HEK293 (cell line): ENCODE results near the gene PTGER2.

ENCODE experiments used
- IKZF3 ChIP-seq: fragments of 450-650 bp; IDR thresholded peaks from 2 replicates; pipeline ENCODE4 v1.5.0; 2018; ENCODE audit warnings: missing biosample characterization, mild to moderate bottlenecking, missing genetic modification characterization, moderate library complexity
- KLF10 ChIP-seq: fragments of 450-650 bp; IDR thresholded peaks from 2 replicates; pipeline ENCODE4 v1.5.1; 2018; ENCODE audit warnings: missing biosample characterization, mild to moderate bottlenecking, missing genetic modification characterization
- KLF8 ChIP-seq: fragments of 450-650 bp; formaldehyde crosslinking; IDR thresholded peaks from 2 replicates; pipeline ENCODE4 v1.5.1; 2016; ENCODE audit warnings: missing biosample characterization, missing genetic modification characterization
- MYNN ChIP-seq: fragments of 450-650 bp; formaldehyde crosslinking; IDR thresholded peaks from 2 replicates; pipeline ENCODE4 v1.5.1; 2016; ENCODE audit warnings: missing biosample characterization, missing genetic modification characterization, borderline replicate concordance
- OSR2 ChIP-seq: fragments of 450-650 bp; formaldehyde crosslinking; IDR thresholded peaks from 2 replicates; pipeline ENCODE4 v1.5.1; 2016; ENCODE audit warnings: missing biosample characterization, missing genetic modification characterization
- SCRT2 ChIP-seq: fragments of 450-650 bp; formaldehyde crosslinking; IDR thresholded peaks from 2 replicates; pipeline ENCODE4 v1.5.1; 2016; ENCODE audit warnings: missing biosample characterization, missing genetic modification characterization
- YY2 ChIP-seq: fragments of 450-650 bp; formaldehyde crosslinking; IDR thresholded peaks from 2 replicates; pipeline ENCODE4 v1.5.1; 2016; ENCODE audit warnings: missing biosample characterization, missing genetic modification characterization
- ZBTB8A ChIP-seq: fragments of 450-650 bp; formaldehyde crosslinking; IDR thresholded peaks from 2 replicates; pipeline ENCODE4 v1.5.1; 2016; ENCODE audit warnings: missing biosample characterization, missing genetic modification characterization
- ZNF114 ChIP-seq: fragments of 450-650 bp; formaldehyde crosslinking; IDR thresholded peaks from 2 replicates; pipeline ENCODE4 v1.5.0; 2017; ENCODE audit warnings: missing biosample characterization, missing genetic modification characterization
- ZNF121 ChIP-seq: fragments of 450-650 bp; formaldehyde crosslinking; IDR thresholded peaks from 2 replicates; pipeline ENCODE4 v1.5.1; 2016; ENCODE audit warnings: missing biosample characterization, missing genetic modification characterization
- ZNF146 ChIP-seq: fragments of 450-650 bp; formaldehyde crosslinking; IDR thresholded peaks from 2 replicates; pipeline ENCODE4 v1.5.1; 2016; ENCODE audit warnings: missing biosample characterization, missing genetic modification characterization
- ZNF169 ChIP-seq: fragments of 450-650 bp; formaldehyde crosslinking; IDR thresholded peaks from 2 replicates; pipeline ENCODE4 v1.5.1; 2016; ENCODE audit warnings: missing biosample characterization, missing genetic modification characterization
- ZNF174 ChIP-seq: fragments of 450-650 bp; formaldehyde crosslinking; IDR thresholded peaks from 2 replicates; pipeline ENCODE4 v1.5.0; 2017; ENCODE audit warnings: missing biosample characterization, mild to moderate bottlenecking, missing genetic modification characterization
- ZNF184 ChIP-seq: fragments of 450-650 bp; IDR thresholded peaks from 2 replicates; pipeline ENCODE4 v1.5.1; 2018; ENCODE audit warnings: missing biosample characterization, mild to moderate bottlenecking, missing genetic modification characterization
- ZNF311 ChIP-seq: fragments of 450-650 bp; formaldehyde crosslinking; IDR thresholded peaks from 2 replicates; pipeline ENCODE4 v1.5.1; 2017; ENCODE audit warnings: missing biosample characterization, missing genetic modification characterization, borderline replicate concordance
- ZNF335 ChIP-seq: fragments of 450-650 bp; formaldehyde crosslinking; conservative IDR thresholded peaks from 2 replicates; pipeline ENCODE4 v1.5.1; 2016; ENCODE audit warnings: missing biosample characterization, missing genetic modification characterization
- ZNF366 ChIP-seq: fragments of 450-650 bp; formaldehyde crosslinking; conservative IDR thresholded peaks from 2 replicates; pipeline ENCODE4 v1.5.1; 2016; ENCODE audit warnings: missing biosample characterization, missing genetic modification characterization
- ZNF530 ChIP-seq: fragments of 450-650 bp; formaldehyde crosslinking; IDR thresholded peaks from 2 replicates; pipeline ENCODE4 v1.5.1; 2016; ENCODE audit warnings: low read depth, missing biosample characterization, missing genetic modification characterization
- ZNF600 ChIP-seq: fragments of 450-650 bp; formaldehyde crosslinking; IDR thresholded peaks from 2 replicates; pipeline ENCODE4 v1.5.1; 2016; ENCODE audit warnings: missing biosample characterization, missing genetic modification characterization
- ZNF658 ChIP-seq: fragments of 450-650 bp; formaldehyde crosslinking; IDR thresholded peaks from 2 replicates; pipeline ENCODE4; 2016; ENCODE audit warnings: missing biosample characterization, missing genetic modification characterization
- ZNF777 ChIP-seq: fragments of 450-650 bp; formaldehyde crosslinking; IDR thresholded peaks from 2 replicates; pipeline ENCODE4 v1.5.1; 2017; ENCODE audit warnings: missing biosample characterization, missing genetic modification characterization, borderline replicate concordance
- ZNF785 ChIP-seq: fragments of 450-650 bp; formaldehyde crosslinking; IDR thresholded peaks from 2 replicates; pipeline ENCODE4 v1.5.1; 2016; ENCODE audit warnings: missing biosample characterization, missing genetic modification characterization
- ZSCAN23 ChIP-seq: fragments of 450-650 bp; formaldehyde crosslinking; IDR thresholded peaks from 2 replicates; pipeline ENCODE4 v1.5.1; 2016; ENCODE audit warnings: missing biosample characterization, missing genetic modification characterization
- TF ChIP-seq, protein P1 (sequence below): fragments of 450-650 bp; IDR thresholded peaks from 2 replicates; pipeline ENCODE4 v1.5.1; 2018; ENCODE audit warnings: missing biosample characterization, missing genetic modification characterization
- TF ChIP-seq, protein P2 (sequence below): fragments of 450-650 bp; formaldehyde crosslinking; optimal IDR thresholded peaks from 2 replicates; pipeline ENCODE3; 2016; ENCODE audit warnings: missing biosample characterization, mild to moderate bottlenecking, missing genetic modification characterization
- TF ChIP-seq, protein P3 (sequence below): fragments of 450-650 bp; formaldehyde crosslinking; IDR thresholded peaks from 2 replicates; pipeline ENCODE4 v1.5.1; 2016; ENCODE audit warnings: missing biosample characterization, missing genetic modification characterization
- TF ChIP-seq, protein P4 (sequence below): fragments of 450-650 bp; formaldehyde crosslinking; IDR thresholded peaks from 2 replicates; pipeline ENCODE4 v1.5.1; 2016; ENCODE audit warnings: missing biosample characterization, missing genetic modification characterization, borderline replicate concordance
- TF ChIP-seq, protein P5 (sequence below): fragments of 450-650 bp; formaldehyde crosslinking; conservative IDR thresholded peaks from 2 replicates; pipeline ENCODE4 v1.5.1; 2016; ENCODE audit warnings: low read depth, missing biosample characterization, missing genetic modification characterization

Gene PTGER2

DNA sequence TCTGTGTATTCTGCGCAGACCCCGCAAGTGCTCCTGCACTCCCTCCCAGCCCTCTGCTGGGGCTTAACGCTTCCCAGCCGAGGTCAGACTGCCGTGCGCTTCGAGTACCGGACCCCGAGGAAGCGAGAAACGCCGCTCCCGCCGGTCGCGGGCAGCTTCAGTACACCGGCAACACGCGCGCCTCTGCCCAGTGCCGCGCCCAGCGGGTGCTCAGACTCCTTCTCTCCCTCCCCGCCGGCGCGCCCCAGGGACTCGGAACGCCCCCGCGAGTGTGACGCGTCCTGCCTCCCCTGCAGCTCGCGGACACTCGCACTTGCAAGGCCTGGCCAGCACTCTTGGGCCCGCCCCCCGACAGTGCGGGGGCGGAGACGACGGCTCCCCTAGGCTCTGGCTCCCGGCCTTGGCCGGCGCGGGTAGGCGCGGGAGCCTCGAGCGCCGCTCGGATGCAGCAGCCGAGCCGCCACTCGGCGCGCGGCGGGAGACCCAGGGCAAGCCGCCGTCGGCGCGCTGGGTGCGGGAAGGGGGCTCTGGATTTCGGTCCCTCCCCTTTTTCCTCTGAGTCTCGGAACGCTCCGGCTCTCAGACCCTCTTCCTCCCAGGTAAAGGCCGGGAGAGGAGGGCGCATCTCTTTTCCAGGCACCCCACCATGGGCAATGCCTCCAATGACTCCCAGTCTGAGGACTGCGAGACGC is at the start of gene PTGER2 (continued):
- TF ChIP-seq ZBTB8A (tag by site-specific recombination) (0 out of 2 replicates have a peak, but pooled peaks have one; percentile 20), ZNF114 (tag by site-specific recombination) (no peak), ZNF777 (tag by site-specific recombination) (0 out of 2 replicates have a peak, but pooled peaks have one; percentile 61), ZNF311 (tag by site-specific recombination) (no peak), ZNF366 (peak; percentile 69), ZNF146 (tag by site-specific recombination) (no peak), OSR2 (no peak; the same call in 1 of the 2 replicates), ZNF530 (tag by site-specific recombination) (no peak), ZNF169 (tag by site-specific recombination) (no peak), ZNF121 (tag by site-specific recombination) (no peak), KLF8 (no peak), ZNF785 (tag by site-specific recombination) (no peak), KLF10 (tag by site-specific recombination) (no peak), ZNF174 (tag by site-specific recombination) (no peak), ZNF184 (tag by site-specific recombination) (no peak), ZSCAN23 (tag by site-specific recombination) (no peak), ZNF658 (tag by site-specific recombination) (no peak), SCRT2 (no peak), MYNN (tag by site-specific recombination) (no peak), YY2 (tag by site-specific recombination) (no peak), ZNF335 (tag by site-specific recombination) (peak; percentile 47), ZNF600 (peak; percentile 30; the same call in 1 of the 2 replicates), IKZF3 (tag by site-specific recombination) (peak; percentile 33; the same call in 1 of the 2 replicates)
- TF ChIP-seq, protein P1, sequence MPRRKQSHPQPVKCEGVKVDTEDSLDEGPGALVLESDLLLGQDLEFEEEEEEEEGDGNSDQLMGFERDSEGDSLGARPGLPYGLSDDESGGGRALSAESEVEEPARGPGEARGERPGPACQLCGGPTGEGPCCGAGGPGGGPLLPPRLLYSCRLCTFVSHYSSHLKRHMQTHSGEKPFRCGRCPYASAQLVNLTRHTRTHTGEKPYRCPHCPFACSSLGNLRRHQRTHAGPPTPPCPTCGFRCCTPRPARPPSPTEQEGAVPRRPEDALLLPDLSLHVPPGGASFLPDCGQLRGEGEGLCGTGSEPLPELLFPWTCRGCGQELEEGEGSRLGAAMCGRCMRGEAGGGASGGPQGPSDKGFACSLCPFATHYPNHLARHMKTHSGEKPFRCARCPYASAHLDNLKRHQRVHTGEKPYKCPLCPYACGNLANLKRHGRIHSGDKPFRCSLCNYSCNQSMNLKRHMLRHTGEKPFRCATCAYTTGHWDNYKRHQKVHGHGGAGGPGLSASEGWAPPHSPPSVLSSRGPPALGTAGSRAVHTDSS (tag by site-specific recombination) = no peak
- TF ChIP-seq, protein P2, sequence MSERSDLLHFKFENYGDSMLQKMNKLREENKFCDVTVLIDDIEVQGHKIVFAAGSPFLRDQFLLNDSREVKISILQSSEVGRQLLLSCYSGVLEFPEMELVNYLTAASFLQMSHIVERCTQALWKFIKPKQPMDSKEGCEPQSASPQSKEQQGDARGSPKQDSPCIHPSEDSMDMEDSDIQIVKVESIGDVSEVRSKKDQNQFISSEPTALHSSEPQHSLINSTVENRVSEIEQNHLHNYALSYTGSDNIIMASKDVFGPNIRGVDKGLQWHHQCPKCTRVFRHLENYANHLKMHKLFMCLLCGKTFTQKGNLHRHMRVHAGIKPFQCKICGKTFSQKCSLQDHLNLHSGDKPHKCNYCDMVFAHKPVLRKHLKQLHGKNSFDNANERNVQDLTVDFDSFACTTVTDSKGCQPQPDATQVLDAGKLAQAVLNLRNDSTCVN = peak; percentile 97
- TF ChIP-seq, protein P3, sequence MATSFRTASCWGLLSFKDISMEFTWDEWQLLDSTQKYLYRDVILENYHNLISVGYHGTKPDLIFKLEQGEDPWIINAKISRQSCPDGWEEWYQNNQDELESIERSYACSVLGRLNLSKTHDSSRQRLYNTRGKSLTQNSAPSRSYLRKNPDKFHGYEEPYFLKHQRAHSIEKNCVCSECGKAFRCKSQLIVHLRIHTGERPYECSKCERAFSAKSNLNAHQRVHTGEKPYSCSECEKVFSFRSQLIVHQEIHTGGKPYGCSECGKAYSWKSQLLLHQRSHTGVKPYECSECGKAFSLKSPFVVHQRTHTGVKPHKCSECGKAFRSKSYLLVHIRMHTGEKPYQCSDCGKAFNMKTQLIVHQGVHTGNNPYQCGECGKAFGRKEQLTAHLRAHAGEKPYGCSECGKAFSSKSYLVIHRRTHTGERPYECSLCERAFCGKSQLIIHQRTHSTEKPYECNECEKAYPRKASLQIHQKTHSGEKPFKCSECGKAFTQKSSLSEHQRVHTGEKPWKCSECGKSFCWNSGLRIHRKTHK (tag by site-specific recombination) = no peak
- TF ChIP-seq, protein P4, sequence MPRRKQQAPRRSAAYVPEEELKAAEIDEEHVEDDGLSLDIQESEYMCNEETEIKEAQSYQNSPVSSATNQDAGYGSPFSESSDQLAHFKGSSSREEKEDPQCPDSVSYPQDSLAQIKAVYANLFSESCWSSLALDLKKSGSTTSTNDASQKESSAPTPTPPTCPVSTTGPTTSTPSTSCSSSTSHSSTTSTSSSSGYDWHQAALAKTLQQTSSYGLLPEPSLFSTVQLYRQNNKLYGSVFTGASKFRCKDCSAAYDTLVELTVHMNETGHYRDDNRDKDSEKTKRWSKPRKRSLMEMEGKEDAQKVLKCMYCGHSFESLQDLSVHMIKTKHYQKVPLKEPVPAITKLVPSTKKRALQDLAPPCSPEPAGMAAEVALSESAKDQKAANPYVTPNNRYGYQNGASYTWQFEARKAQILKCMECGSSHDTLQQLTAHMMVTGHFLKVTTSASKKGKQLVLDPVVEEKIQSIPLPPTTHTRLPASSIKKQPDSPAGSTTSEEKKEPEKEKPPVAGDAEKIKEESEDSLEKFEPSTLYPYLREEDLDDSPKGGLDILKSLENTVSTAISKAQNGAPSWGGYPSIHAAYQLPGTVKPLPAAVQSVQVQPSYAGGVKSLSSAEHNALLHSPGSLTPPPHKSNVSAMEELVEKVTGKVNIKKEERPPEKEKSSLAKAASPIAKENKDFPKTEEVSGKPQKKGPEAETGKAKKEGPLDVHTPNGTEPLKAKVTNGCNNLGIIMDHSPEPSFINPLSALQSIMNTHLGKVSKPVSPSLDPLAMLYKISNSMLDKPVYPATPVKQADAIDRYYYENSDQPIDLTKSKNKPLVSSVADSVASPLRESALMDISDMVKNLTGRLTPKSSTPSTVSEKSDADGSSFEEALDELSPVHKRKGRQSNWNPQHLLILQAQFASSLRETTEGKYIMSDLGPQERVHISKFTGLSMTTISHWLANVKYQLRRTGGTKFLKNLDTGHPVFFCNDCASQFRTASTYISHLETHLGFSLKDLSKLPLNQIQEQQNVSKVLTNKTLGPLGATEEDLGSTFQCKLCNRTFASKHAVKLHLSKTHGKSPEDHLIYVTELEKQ (tag by site-specific recombination) = no peak
- TF ChIP-seq, protein P5, sequence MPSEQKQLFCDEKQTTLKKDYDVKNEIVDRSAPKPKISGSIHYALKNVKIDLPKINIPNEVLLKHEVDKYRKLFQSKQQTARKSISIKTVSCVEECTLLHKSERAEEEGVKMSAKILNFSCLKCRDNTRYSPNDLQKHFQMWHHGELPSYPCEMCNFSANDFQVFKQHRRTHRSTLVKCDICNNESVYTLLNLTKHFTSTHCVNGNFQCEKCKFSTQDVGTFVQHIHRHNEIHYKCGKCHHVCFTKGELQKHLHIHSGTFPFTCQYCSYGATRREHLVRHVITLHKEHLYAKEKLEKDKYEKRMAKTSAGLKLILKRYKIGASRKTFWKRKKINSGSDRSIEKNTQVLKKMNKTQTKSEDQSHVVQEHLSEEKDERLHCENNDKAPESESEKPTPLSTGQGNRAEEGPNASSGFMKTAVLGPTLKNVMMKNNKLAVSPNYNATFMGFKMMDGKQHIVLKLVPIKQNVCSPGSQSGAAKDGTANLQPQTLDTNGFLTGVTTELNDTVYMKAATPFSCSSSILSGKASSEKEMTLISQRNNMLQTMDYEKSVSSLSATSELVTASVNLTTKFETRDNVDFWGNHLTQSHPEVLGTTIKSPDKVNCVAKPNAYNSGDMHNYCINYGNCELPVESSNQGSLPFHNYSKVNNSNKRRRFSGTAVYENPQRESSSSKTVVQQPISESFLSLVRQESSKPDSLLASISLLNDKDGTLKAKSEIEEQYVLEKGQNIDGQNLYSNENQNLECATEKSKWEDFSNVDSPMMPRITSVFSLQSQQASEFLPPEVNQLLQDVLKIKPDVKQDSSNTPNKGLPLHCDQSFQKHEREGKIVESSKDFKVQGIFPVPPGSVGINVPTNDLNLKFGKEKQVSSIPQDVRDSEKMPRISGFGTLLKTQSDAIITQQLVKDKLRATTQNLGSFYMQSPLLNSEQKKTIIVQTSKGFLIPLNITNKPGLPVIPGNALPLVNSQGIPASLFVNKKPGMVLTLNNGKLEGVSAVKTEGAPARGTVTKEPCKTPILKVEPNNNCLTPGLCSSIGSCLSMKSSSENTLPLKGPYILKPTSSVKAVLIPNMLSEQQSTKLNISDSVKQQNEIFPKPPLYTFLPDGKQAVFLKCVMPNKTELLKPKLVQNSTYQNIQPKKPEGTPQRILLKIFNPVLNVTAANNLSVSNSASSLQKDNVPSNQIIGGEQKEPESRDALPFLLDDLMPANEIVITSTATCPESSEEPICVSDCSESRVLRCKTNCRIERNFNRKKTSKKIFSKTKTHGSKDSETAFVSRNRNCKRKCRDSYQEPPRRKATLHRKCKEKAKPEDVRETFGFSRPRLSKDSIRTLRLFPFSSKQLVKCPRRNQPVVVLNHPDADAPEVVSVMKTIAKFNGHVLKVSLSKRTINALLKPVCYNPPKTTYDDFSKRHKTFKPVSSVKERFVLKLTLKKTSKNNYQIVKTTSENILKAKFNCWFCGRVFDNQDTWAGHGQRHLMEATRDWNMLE (tag by site-specific recombination) = no peak
